GM19238 (cell line): Measurements from ENCODE around the gene CBFA2T3.
"Not testable (repeated sequence)": the region's sequence is repeated elsewhere in the genome, so short reads cannot be mapped to it uniquely, and the experiment has no call there.

ENCODE experiments used
- DNase-seq: peaks from one replicate; pipeline ENCODE4 v3.0.0; 2011; ENCODE audit warnings: low spot score; ENCODE audit not compliant: insufficient read length

CBFA2T3 gene

GRCh38 chr16:88893127-88893968, 83.7 kb downstream of the CBFA2T3 start:
- DNase-seq, result no peak

- no peak for DNase-seq
Observed at GRCh38 chr16:88892065-88892464, 84.9 kb downstream of the CBFA2T3 start.

- no peak for DNase-seq
Observed at GRCh38 chr16:88891083-88891482, 85.9 kb downstream of the CBFA2T3 start.

GRCh38 chr16:88889702-88890352, 87.2 kb downstream of the CBFA2T3 start:
- not testable (repeated sequence) for DNase-seq

DNA sequence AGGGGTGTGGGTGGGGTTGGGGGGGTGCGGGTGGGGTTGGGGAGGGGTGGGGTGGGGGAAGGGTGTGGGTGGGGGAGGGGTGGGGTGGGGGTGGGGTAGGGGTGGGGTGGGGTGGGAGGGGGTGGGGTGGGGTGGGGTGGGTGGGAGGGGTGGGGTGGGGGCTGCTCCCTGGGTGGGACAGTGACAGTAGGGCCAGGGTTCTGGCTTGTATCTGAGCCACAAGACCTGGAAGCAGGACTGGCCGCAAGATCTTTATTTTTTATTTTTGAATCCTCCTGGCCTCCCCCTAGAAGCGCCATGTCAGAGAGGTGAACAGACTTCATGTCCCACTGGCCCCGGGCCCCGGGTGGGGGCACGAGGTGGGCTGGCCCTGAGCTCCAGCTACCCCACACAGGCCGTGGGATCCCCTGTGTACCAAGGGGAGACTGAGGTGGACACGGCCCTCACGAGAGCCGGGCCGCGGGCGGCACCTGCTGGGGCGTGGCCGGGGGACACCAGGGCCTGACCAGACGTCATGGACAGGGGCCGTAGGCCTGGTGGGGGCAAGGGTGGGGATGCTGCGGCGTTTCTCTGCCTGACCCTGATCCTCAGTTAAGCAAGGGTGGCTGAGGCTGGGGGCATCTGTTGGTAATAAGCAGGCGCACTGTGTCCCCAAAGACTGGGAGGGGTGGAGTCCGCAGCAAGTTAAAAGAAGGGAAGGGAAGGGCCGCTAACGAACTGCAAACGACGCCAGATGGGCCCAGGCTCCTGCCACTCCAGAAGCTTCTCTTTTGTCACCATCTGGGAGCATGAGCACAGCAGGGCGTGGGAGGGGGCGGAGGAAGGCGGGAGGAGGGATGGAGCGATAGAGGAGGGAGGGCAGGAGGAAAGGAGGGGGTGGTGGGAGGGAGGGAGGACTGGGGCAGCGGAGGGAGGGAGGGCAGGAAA, 88.3 kb downstream of the CBFA2T3 start:
- DNase-seq, result no peak

DNA sequence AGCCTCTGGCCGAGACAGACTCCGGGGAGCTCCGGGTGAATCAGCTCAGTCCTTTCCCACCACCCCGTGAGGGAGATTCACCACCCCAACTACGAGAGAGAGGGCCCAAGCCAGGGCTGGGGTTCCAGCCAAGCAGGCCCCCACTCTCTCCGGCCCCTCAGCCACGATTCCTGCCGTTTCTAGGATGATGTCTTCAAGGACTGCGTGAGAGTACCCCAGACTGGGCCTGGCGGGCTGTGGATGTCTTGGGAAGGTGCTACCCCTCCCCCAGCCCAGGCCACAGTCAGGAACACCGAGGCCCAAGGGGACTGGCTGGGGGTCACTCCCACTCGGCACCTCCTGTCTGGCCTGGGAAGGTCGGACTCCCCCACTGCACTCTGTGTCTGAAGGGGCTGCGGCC, 89.0 kb downstream of the CBFA2T3 start:
- DNase-seq, result no peak

DNA sequence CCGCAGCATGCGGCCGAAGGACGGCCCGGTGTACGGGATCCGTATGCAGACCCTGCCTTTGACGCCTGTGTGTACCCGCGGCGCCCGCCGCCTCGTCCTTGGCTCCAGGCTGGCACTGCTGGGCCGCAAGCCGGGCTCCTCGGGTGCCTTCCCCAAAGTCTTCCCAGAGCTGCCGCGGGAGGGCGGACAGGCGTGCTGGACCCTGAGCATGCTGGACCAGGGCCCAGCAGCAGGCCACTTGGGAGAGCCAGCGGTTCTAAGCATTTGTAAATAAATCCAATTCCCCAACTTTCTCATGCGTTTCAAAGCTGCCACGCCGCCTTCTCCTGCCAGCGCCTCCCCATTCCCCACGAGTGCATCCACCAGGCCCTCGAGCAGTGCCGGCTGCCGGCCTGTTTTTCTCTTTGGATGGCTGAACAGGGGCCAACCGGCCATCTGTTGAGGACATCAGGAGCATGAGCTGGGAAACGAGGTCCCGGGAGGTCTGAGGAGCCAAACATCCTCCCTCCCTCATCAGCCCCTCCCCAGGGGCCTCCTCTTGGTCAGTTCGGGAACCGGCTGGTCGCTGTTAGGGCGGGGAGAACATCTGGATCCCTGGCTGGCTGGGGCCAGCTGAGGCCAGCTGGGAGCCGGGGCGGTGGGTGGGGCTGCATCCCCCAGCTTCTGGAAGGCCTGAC, 90.0 kb downstream of the CBFA2T3 start:
- no peak for DNase-seq

- DNase-seq, result no peak
Observed at GRCh38 chr16:88886420-88886844, 90.6 kb downstream of the CBFA2T3 start.

DNA sequence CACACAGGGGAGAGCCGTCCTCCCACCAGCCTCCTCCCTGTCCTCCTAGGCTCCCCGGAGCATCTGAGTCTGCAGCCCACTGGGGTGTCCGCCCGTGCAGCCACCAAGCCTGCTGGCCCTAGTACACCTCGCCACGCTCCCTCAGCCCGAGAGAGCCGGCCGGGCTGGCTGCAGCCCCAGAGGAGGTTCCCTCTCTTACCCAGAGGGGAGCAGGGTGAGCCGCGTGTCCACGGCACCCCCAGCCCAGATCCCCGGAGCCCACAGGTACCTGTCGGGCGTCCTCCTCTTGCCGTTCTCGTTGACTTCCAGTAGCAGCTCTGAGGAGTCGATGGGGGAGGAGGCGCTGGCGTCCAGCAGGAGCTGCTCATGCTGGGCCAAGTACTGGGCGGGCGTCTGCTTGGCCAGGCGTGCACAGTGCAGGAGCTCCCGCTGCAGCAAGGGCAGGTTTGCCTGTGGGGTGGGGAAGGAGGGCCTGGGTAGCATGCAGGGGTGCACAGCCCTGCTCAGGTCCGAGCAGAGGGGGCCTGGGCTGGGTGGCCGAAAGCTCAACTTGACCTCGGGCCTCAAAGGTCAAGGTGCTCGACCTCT, 91.2 kb downstream of the CBFA2T3 start:
- DNase-seq, result no peak

DNA sequence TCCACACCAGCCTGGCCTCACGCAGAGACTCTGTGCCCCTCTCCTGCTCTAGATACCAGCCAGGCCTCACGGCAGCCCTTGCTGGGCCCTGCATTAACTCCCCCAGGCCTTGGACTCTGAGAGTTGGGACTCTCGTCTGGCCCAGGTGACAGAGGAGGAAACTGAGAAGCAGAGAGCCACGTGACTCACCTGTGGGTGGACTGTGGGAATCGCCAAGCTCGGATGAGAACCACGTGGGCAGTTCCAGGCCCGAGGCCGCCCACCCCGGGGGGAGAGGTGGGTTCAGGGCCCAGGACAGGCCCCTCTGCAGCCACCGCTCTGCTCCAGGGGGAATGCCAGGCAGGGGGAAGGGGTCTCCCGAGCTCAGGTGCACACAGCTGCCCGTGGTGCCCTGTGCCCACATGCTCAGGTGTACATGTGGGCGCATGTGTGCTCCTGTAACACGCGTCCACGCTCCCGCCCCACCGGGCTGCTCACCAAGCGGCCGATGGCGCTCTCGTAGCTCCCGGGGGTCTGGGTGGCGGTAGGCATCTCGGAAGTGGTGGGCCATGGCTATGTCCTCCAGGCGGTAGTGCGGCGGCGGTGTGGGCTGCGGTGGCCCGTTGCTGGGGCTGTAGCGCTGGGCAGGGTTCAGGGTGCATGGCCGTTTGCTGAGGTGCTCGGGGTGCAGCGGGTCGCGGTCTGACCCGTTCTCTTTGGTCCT, 92.3 kb downstream of the CBFA2T3 start:
- no peak for DNase-seq

DNA sequence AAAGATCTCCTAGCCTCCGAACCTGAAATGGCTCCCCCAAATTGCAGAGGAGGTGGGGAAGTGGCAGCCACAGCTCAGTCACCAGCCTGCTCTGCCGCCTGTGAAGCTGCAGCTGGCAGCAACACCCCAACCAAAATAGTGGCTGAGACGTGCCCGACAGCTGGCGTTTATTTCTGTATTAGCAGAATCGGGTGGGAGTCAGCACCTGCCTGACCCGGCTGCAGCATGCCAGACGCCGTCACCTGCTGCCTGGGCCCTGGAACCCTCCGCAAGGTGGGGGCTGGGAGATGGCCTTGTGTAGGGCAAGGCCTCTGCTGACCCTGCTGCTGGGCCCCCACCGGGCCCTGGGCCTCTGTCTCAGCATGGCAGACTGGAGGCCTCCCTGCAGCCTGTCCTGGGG, 93.1 kb downstream of the CBFA2T3 start:
- no peak for DNase-seq

GRCh38 chr16:88883117-88883895, 93.7 kb downstream of the CBFA2T3 start:
- DNase-seq, result no peak

DNA sequence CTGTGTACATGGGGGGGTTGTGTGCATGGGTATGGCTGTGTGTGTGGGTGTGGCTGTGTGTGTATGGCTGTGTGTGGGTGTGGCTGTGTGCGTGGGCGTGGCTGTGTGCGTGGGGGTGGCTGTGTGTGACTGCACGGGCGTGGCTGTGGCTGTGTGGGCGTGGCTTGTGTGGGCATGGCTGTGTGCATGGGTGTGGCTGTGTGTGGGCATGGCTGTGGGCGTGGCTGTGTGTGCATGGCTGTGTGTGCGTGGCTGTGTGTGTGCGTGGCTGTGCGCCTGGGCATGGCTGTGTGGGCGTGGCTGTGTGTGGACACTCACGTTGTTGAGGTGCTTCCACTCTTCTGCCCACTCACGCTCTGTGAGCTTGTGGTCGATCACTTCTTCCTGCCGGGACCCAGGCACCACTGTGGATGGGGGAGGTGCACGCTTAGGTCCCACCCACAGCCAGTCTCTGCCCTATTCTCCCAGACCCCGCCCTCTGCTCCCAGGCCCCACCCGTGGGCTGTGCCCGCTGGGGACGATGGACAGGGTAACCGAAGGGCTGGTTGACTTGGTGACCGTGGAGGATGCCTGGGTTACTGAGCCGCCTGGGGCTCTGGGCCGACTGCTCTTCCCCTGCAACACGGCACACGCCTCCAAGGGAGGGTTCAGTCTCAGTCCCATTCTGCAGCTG, 94.5 kb downstream of the CBFA2T3 start:
- DNase-seq, result no peak

- DNase-seq, result no peak
Observed at GRCh38 chr16:88881675-88882357, 95.2 kb downstream of the CBFA2T3 start.

DNA sequence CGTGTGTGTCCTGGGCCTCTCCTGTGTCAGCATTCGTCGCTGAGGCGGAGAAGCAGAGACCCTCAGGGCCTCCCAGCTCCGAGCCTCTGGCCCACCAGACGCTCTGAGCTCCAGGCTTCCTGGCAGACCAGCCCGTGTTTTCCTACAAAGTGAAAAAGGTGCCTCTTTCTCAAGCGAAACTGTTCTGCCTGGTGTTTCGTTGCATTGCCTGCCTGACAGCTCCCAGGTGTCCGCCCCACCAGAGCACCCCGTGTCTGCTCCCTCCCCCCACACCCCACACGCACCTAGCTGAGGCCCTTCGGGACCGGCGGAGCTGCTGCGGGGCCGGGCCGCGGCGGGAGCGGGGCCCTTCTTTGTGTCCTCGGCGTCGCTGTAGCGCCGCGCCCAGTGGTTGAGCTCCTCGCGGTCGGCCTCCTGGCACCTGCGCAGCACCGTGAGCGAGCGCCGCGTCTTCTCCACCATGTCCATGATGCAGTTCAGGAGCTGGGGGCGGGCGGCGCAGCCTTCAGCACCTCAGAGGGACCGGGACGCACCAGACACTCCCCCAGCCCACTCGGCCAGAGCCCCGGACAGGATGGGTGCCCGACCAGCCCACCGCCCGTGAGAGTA, 95.9 kb downstream of the CBFA2T3 start:
- no peak for DNase-seq

- DNase-seq, result no peak
Observed at GRCh38 chr16:88880226-88881006, 96.6 kb downstream of the CBFA2T3 start.

DNA sequence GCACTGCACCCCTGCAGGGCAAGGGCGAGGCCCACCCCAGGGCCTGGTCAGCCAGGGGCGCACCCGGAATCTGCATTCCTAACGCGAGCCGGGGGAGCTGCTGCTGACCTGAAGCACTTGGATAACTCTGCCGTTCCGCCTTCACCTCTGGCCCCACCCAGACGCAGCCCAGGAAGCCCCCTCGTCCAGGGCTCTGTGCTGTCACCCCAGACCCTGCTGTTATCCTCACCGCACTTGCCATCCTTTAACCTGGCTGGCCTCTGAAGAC, 97.3 kb downstream of the CBFA2T3 start:
- no peak for DNase-seq
